Measurements from ENCODE around the gene KDM5B.
"Not testable (repeated sequence)": the region's sequence is repeated elsewhere in the genome, so short reads cannot be mapped to it uniquely, and the experiment has no call there.

KDM5B gene

GRCh38 chr1:202791077-202791747, 17.0 kb downstream of the KDM5B start:
- DNase-seq, result no peak

GRCh38 chr1:202788800-202789199, 19.4 kb downstream of the KDM5B start:
- no peak for DNase-seq

GRCh38 chr1:202786804-202787203, 21.4 kb downstream of the KDM5B start:
- no peak for DNase-seq

GRCh38 chr1:202781180-202781579, 27.0 kb downstream of the KDM5B start:
- no peak for DNase-seq

GRCh38 chr1:202770135-202770534, 38.1 kb downstream of the KDM5B start:
- no peak for DNase-seq

GRCh38 chr1:202765721-202766120, 42.5 kb downstream of the KDM5B start:
- DNase-seq, result no peak

- DNase-seq, result no peak
Measured at GRCh38 chr1:202762019-202762418, 46.2 kb downstream of the KDM5B start.

- no peak for DNase-seq
Measured at GRCh38 chr1:202760589-202760988, 47.6 kb downstream of the KDM5B start.

GRCh38 chr1:202756391-202756790, 51.8 kb downstream of the KDM5B start:
- DNase-seq, result no peak

GRCh38 chr1:202754293-202754692, 53.9 kb downstream of the KDM5B start:
- no peak for DNase-seq

GRCh38 chr1:202752774-202753173, 55.4 kb downstream of the KDM5B start:
- DNase-seq, result no peak

- DNase-seq, result no peak
Measured at GRCh38 chr1:202750761-202751160, 57.5 kb downstream of the KDM5B start.

- DNase-seq, result no peak
Measured at GRCh38 chr1:202750024-202750423, 58.2 kb downstream of the KDM5B start.

- no peak for DNase-seq
Measured at GRCh38 chr1:202745323-202745888, 62.8 kb downstream of the KDM5B start.

- not testable (repeated sequence) for DNase-seq
Measured at GRCh38 chr1:202744770-202745169, 63.5 kb downstream of the KDM5B start.

GRCh38 chr1:202742496-202742895, 65.7 kb downstream of the KDM5B start:
- DNase-seq, result no peak

- DNase-seq, result no peak
Measured at GRCh38 chr1:202733251-202733650, 75.0 kb downstream of the KDM5B start.

GRCh38 chr1:202728951-202729350, 79.3 kb downstream of the KDM5B start:
- no peak for DNase-seq

GRCh38 chr1:202725526-202725925, 82.7 kb downstream of the KDM5B start:
- DNase-seq, result no peak

- no peak for DNase-seq
Measured at GRCh38 chr1:202723708-202724107, 84.5 kb downstream of the KDM5B start.

GRCh38 chr1:202723046-202723445, 85.2 kb downstream of the KDM5B start:
- not testable (repeated sequence) for DNase-seq

GRCh38 chr1:202716654-202717053, 91.6 kb downstream of the KDM5B start:
- DNase-seq, result no peak

GRCh38 chr1:202714202-202714601, 94.0 kb downstream of the KDM5B start:
- DNase-seq, result not testable (repeated sequence)

- no peak for DNase-seq
Measured at GRCh38 chr1:202713110-202713509, 95.1 kb downstream of the KDM5B start.
